Vagina (tissue), 2 donors: ENCODE measurements around the gene BPIFB6. TPM values are rescaled to one million over a fixed set of nuclear protein-coding genes. Genes with fewer than 3 reads are reported as not detected.

Source experiments
- DNase-seq, 2 donors: peaks; one replicate each; pipeline ENCODE4 v3.0.0-alpha.2; 2017; ENCODE audit errors: extremely low spot score in 2 of 2
- H3K27ac ChIP-seq: fragments of 200-600 bp; sonication (generic); one replicate; pipeline ENCODE4 v1.5.1; 2019
- H3K27me3 ChIP-seq: fragments of 200-600 bp; sonication (generic); one replicate; pipeline ENCODE4 v1.5.1; 2019
- H3K36me3 ChIP-seq, 2 donors: fragments of 200-600 bp; sonication (generic); one replicate each; pipeline ENCODE4 v1.5.1; 2017 to 2019
- H3K4me1 ChIP-seq: fragments of 200-600 bp; sonication (generic); one replicate; pipeline ENCODE4 v1.5.1; 2019
- H3K4me3 ChIP-seq, 2 donors: fragments of 200-600 bp; sonication (generic); 1 replicate in 1 of 2; 2 replicates in 1 of 2; pipeline ENCODE4 v1.5.1; 2016 to 2019
- H3K9me3 ChIP-seq: fragments of 200-600 bp; sonication (generic); one replicate; pipeline ENCODE4 v1.5.1; 2019
- CTCF ChIP-seq, 3 experiments: fragments of 450-650 bp in 2 of 3; fragments of 200-600 bp in 1 of 3; sonication (generic) in 1 of 3; IDR thresholded peaks; one replicate each; pipeline ENCODE4 v1.5.1; 2017 to 2019; ENCODE audit warnings: antibody characterized with exemption in 3 of 3, mild to moderate bottlenecking in 2 of 3, moderate library complexity in 2 of 3
- POLR2A ChIP-seq, 2 donors: fragments of 450-650 bp; IDR thresholded peaks; one replicate each; pipeline ENCODE4 v1.6.1; 2017; ENCODE audit warnings: antibody characterized with exemption in 2 of 2, mild to moderate bottlenecking in 2 of 2, moderate library complexity in 2 of 2
- POLR2AphosphoS5 ChIP-seq, 2 donors: sonication (generic); formaldehyde crosslinking; IDR thresholded peaks; one replicate each; pipeline ENCODE4 v1.9.0; 2017; ENCODE audit warnings: antibody characterized with exemption in 2 of 2, mild to moderate bottlenecking in 2 of 2, low read depth in 1 of 2; ENCODE audit not compliant: insufficient read depth in 1 of 2
- intact Hi-C: fragments of 100-400 bp; cut with DNase I; formaldehyde crosslinking; loops from one replicate; pipeline ENCODE4 v1.15.1; 2023
- total RNA-seq: library from RNA; depleted of rRNA; stranded (reverse); fragments of >200 nt; gene quantifications from one replicate; pipeline ENCODE4 v1.2.3, GENCODE V29; 2016

The BPIFB6 gene
- total RNA-seq, 1 donor from 2014 or later, result not detected

- no peak for DNase-seq
- Histone ChIP-seq H3K27me3 (no peaks in the 10 kb centered on the region), H3K4me3 (no peak overlapping the region), H3K9me3 (no peaks in the 10 kb centered on the region), H3K36me3 (no peaks in the 10 kb centered on the region), H3K27ac (no peak overlapping the region), H3K4me1 (no peaks in the 10 kb centered on the region)
- intact Hi-C loops, result no loop called here
- no peak for TF ChIP-seq POLR2AphosphoS5 (IDR thresholded peaks at IDR 0.05; ENCODE audit: insufficient read depth in 1 of 2, low read depth in 1 of 2)
- TF ChIP-seq POLR2A (IDR thresholded peaks at IDR 0.05), result no peak
- TF ChIP-seq CTCF (IDR thresholded peaks at IDR 0.05), result no peak
Measured at GRCh38 chr20:33027769-33028751, 3.4 kb upstream of the BPIFB6 start.

- DNase-seq, result no peak
- Histone ChIP-seq H3K27ac (no peak overlapping the region), H3K36me3 (no peaks in the 10 kb centered on the region), H3K27me3 (no peaks in the 10 kb centered on the region), H3K4me1 (no peaks in the 10 kb centered on the region), H3K9me3 (no peaks in the 10 kb centered on the region), H3K4me3 (no peak overlapping the region)
- intact Hi-C loops, result no loop called here
- TF ChIP-seq CTCF (IDR thresholded peaks at IDR 0.05), result no peak
Measured at GRCh38 chr20:33028875-33029274, 2.6 kb upstream of the BPIFB6 start.

- Histone ChIP-seq H3K27ac (no peak overlapping the region), H3K4me1 (no peaks in the 10 kb centered on the region), H3K36me3 (no peaks in the 10 kb centered on the region), H3K27me3 (no peaks in the 10 kb centered on the region), H3K4me3 (no peak overlapping the region), H3K9me3 (no peaks in the 10 kb centered on the region)
- DNase-seq, result no peak
- intact Hi-C loops, result no loop called here
- no peak for TF ChIP-seq POLR2A (IDR thresholded peaks at IDR 0.05)
- no peak for TF ChIP-seq CTCF (IDR thresholded peaks at IDR 0.05)
Measured at GRCh38 chr20:33030076-33030475, 1.4 kb upstream of the BPIFB6 start.

GRCh38 chr20:33030569-33030968 lies 879 bp upstream of the BPIFB6 start:
- intact Hi-C loops, result no loop called here

More at GRCh38 chr20:33030569-33030968, 879 bp upstream of the BPIFB6 start:
- H3K4me1 ChIP-seq, result no peaks in the 10 kb centered on the region
- no peak for DNase-seq
- no peak overlapping the region for H3K27ac ChIP-seq
- no peaks in the 10 kb centered on the region for H3K9me3 ChIP-seq
- H3K27me3 ChIP-seq, result no peaks in the 10 kb centered on the region
- no peaks in the 10 kb centered on the region for H3K36me3 ChIP-seq
- TF ChIP-seq POLR2AphosphoS5 (IDR thresholded peaks at IDR 0.05; ENCODE audit: insufficient read depth in 1 of 2, low read depth in 1 of 2) (no peak), POLR2A (IDR thresholded peaks at IDR 0.05) (no peak), CTCF (IDR thresholded peaks at IDR 0.05) (no peak)
- H3K4me3 ChIP-seq, result no peak overlapping the region
